CD4-positive, alpha-beta T cell treated with Interferon gamma for 1 hour (primary cell): ENCODE measurements around the gene UBA6.

Experiments
- DNase-seq: peaks from one replicate; pipeline ENCODE4 v3.0.0-alpha.2; 2020

Gene UBA6

GRCh38 chr4:67575232-67576058 is 125.5 kb downstream of the UBA6 start:
- DNase-seq, result no peak

DNA sequence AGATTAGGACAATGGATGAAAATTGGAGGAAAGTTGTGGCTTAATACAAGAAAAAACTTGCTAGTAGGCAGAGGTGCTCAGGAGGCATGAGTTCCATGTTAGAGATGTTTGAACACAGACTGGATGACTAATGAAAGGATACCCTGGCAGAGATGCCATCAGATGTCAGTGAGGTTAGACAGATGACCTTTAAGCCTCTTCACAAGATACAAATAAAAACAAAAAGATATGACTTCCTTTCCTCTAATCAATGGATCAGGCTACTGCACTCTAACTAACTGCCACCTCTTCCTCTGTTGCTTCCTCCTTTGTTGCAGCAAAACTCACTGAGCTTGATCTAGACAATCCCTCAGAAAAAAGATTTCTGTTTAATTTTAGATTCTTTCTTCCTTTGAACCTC is 127.8 kb downstream of the UBA6 start:
- DNase-seq, result no peak

DNA sequence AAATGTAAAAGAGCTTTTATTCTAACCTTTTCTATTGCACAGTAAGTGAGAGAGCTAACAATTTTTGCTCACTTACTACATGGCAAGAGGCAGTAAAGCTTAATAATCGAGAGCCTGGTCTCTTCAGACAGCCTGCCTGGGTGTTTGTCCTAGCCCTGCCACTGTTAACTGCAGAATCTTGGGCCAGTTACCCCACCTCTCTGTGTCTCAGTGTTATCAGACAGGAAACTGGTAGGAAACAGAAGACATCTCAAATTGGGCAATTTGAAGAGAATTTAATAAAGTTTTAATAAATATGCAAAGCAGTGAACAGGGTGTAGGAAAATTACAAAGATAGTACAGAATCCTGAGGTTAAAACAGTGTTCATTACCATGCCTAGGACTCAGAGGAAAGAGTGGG is 129.0 kb downstream of the UBA6 start:
- no peak for DNase-seq

DNA sequence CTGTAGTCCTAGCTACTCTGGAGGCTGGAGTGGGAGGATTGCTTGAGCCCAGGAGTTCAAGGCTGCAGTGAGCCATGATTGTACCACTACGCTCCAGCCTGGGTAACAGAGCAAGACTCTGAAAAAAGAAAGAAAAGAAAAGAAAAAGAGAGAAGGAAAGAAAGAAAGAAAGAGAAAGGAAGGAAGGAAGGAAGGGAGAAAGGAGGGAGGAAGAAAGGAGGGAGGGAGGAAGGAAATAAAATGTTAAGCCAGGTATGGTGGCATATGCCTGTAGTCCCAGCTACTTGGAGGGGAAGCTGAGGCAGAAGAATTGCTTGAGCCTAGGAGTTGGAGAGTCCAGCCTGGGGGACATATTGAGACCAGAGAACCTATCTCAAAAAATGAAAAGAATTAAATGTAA is 130.4 kb downstream of the UBA6 start:
- no peak for DNase-seq

GRCh38 chr4:67568820-67569219 is 132.1 kb downstream of the UBA6 start:
- DNase-seq, result no peak

DNA sequence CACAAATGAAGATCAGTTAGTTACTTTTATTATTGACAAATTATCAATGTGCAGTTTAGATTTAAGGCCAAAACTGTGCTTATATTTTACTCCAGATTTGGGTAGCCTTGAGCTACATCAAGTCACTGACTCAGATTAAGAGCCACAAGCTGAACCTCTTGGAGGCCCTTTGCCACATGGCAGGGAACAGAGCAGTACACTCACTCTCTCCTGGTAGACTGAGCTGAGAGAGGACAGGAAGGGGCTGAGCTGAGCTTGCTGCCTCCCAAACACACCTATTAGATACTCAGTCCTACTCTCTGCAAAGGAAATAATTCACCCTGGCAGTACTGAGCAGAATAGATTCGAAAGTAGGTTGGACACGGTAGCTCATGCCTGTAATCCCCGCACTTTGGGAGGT is 134.6 kb downstream of the UBA6 start:
- no peak for DNase-seq

GRCh38 chr4:67565284-67565683 is 135.7 kb downstream of the UBA6 start:
- no peak for DNase-seq
